Measurements from ENCODE around the gene SERPINE1. TPM values are rescaled to one million over a fixed set of nuclear protein-coding genes. Genes with fewer than 3 reads are reported as not detected.

The SERPINE1 gene
- total and polyA plus RNA-seq, 2 of the 13 experiments (the other 11 are each of a cell fraction or from before 2014, with no cell fraction given): 21.2 to 1,576 TPM

- TF ChIP-seq HINFP (CRISPR knock-in tag; IDR thresholded peaks at IDR 0.05; ENCODE audit: low read depth) (0 out of 2 replicates have a peak, but pooled peaks have one; percentile 9), SP5 (CRISPR knock-in tag; IDR thresholded peaks at IDR 0.05; ENCODE audit: borderline replicate concordance, low read depth) (peak; percentile 75), ZBTB43 (CRISPR knock-in tag; conservative IDR thresholded peaks at IDR 0.05) (no peak), CREB3 (CRISPR knock-in tag; IDR thresholded peaks at IDR 0.05) (no peak), MEIS1 (CRISPR knock-in tag; IDR thresholded peaks at IDR 0.05; ENCODE audit: borderline replicate concordance) (peak; percentile 64; the same call in 1 of the 2 replicates), SPEN (CRISPR knock-in tag; IDR thresholded peaks at IDR 0.05; ENCODE audit: low read depth) (0 out of 2 replicates have a peak, but pooled peaks have one; percentile 50), TFDP2 (CRISPR knock-in tag; IDR thresholded peaks at IDR 0.05) (peak; percentile 46), ZFP91 (CRISPR knock-in tag; IDR thresholded peaks at IDR 0.05; ENCODE audit: borderline replicate concordance) (peak; percentile 86; the same call in 1 of the 2 replicates), ZNF558 (CRISPR knock-in tag; IDR thresholded peaks at IDR 0.05; ENCODE audit: borderline replicate concordance) (peak; percentile 92; the same call in 1 of the 2 replicates), ZNF543 (CRISPR knock-in tag; IDR thresholded peaks at IDR 0.05) (0 out of 2 replicates have a peak, but pooled peaks have one; percentile 10), ESRRA (CRISPR knock-in tag; IDR thresholded peaks at IDR 0.05; ENCODE audit: low read depth) (no peak), ARID5B (CRISPR knock-in tag; IDR thresholded peaks at IDR 0.05) (peak; percentile 46; the same call in 1 of the 2 replicates), CREB1 (IDR thresholded peaks at IDR 0.05) (no peak), CREB1 (CRISPR knock-in tag; IDR thresholded peaks at IDR 0.05) (no peak), FOSL2 (CRISPR knock-in tag; IDR thresholded peaks at IDR 0.05) (peak; percentile 69)
Observed at GRCh38 chr7:101125989-101126650, 784 bp upstream of the SERPINE1 start (continued).

Data from HepG2 (cell line).